Activated CD8-positive, alpha-beta memory T cell treated with anti-CD3 and anti-CD28 coated beads for 48 hours (primary cell): ENCODE results near the gene SPNS3.

ENCODE experiments used
- DNase-seq, 3 experiments: peaks; one replicate each; pipeline ENCODE4 v3.0.0-alpha.2; 2020; ENCODE audit warnings: low read depth in 2 of 3, low spot score in 2 of 3

Gene SPNS3

GRCh38 chr17:4426499-4427208 is 7.1 kb upstream of the SPNS3 start:
- no peak for DNase-seq

- DNase-seq: no peak
Observed at GRCh38 chr17:4427505-4427904, 6.2 kb upstream of the SPNS3 start.

- DNase-seq: no peak
Observed at GRCh38 chr17:4436381-4436780, 2.6 kb downstream of the SPNS3 start.

GRCh38 chr17:4436846-4437245 is 3.1 kb downstream of the SPNS3 start:
- DNase-seq: no peak

GRCh38 chr17:4438162-4438944 is 4.6 kb downstream of the SPNS3 start:
- no peak for DNase-seq

- no peak for DNase-seq
Observed at GRCh38 chr17:4440021-4440420, 6.3 kb downstream of the SPNS3 start.

- DNase-seq: no peak
Observed at GRCh38 chr17:4440690-4441686, 7.2 kb downstream of the SPNS3 start.

GRCh38 chr17:4442582-4442981 is 8.8 kb downstream of the SPNS3 start:
- no peak for DNase-seq

- DNase-seq: no peak
Observed at GRCh38 chr17:4443476-4443875, 9.7 kb downstream of the SPNS3 start.

GRCh38 chr17:4444782-4445473 is 11.2 kb downstream of the SPNS3 start:
- DNase-seq: no peak

GRCh38 chr17:4445731-4446130 is 12.0 kb downstream of the SPNS3 start:
- DNase-seq: no peak

- no peak for DNase-seq
Observed at GRCh38 chr17:4446326-4447071, 12.8 kb downstream of the SPNS3 start.

GRCh38 chr17:4448197-4448980 is 14.6 kb downstream of the SPNS3 start:
- no peak for DNase-seq

GRCh38 chr17:4449736-4450135 is 16.0 kb downstream of the SPNS3 start:
- no peak for DNase-seq

GRCh38 chr17:4450710-4451316 is 17.1 kb downstream of the SPNS3 start:
- no peak for DNase-seq

- no peak for DNase-seq
Observed at GRCh38 chr17:4453812-4454591, 20.3 kb downstream of the SPNS3 start.

GRCh38 chr17:4460661-4461060 is 26.9 kb downstream of the SPNS3 start:
- no peak for DNase-seq

- no peak for DNase-seq
Observed at GRCh38 chr17:4463818-4464476, 30.2 kb downstream of the SPNS3 start.
